GM12874 (cell line): Measurements from ENCODE around the gene ADISSP.

Experiments used
- TF ChIP-seq, protein P1 (sequence below): IDR thresholded peaks from 2 replicates; pipeline ENCODE4 v1.5.1; 2011; ENCODE audit warnings: low read depth, mild to moderate bottlenecking, control low read depth, low read length, moderate library complexity; ENCODE audit not compliant: insufficient read depth

The ADISSP gene

DNA sequence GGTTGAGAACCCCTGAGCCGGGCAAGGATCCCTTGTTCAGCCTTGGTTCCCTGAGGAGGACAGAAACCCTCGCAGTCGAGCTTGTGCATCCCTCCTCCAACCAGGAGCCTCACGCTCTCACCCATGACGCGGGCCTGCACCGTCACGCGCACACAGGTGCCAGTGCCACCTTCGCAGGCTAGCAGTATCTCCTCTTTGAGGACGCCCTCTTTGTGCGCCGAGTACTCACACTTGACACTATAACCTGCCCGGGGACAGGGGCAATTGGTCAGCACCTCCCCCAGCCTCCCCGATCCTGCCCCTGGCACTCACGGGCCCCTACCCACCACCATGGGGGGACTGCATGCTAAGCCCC lies 13.3 kb downstream of the ADISSP start:
- TF ChIP-seq, protein P1, sequence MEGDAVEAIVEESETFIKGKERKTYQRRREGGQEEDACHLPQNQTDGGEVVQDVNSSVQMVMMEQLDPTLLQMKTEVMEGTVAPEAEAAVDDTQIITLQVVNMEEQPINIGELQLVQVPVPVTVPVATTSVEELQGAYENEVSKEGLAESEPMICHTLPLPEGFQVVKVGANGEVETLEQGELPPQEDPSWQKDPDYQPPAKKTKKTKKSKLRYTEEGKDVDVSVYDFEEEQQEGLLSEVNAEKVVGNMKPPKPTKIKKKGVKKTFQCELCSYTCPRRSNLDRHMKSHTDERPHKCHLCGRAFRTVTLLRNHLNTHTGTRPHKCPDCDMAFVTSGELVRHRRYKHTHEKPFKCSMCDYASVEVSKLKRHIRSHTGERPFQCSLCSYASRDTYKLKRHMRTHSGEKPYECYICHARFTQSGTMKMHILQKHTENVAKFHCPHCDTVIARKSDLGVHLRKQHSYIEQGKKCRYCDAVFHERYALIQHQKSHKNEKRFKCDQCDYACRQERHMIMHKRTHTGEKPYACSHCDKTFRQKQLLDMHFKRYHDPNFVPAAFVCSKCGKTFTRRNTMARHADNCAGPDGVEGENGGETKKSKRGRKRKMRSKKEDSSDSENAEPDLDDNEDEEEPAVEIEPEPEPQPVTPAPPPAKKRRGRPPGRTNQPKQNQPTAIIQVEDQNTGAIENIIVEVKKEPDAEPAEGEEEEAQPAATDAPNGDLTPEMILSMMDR: no peak

DNA sequence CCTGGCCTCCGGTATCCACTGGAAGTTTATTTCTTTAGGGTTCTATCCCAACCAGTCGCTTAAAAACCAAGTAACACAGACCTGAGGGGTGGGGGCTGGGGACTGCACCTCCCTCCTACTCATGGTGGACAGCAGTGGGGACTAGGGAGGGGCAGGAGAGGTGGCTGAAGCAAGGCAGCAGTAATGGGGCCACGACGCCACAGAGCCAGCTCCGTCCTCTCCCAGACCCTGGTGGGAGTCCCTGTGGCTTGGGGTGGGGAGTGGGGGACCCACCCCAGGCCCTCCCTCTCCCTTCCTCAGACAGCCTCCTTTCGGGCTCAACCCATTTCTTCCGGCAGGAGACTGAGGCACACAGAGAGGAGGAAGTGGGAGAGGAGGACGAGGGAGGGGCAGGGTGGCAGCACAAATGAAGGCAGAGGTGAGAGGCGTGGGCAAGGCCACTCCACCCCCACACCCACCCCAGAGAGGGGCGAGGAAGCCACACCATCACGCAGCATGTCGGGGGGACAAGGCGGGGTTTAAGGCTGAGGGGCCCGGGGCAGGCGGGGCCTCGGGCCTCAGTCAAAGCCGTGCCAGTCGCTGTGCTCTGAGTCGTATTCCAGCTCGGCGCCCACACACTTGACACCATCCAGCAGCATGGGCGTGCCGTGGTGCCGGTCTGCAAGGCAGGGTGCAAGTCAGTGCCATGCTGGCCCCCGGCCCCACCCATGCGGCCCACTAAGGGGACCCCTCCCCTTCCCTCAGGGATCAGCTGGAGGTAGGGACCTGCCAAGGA lies 13.9 kb downstream of the ADISSP start:
- TF ChIP-seq, protein P1: no peak

DNA sequence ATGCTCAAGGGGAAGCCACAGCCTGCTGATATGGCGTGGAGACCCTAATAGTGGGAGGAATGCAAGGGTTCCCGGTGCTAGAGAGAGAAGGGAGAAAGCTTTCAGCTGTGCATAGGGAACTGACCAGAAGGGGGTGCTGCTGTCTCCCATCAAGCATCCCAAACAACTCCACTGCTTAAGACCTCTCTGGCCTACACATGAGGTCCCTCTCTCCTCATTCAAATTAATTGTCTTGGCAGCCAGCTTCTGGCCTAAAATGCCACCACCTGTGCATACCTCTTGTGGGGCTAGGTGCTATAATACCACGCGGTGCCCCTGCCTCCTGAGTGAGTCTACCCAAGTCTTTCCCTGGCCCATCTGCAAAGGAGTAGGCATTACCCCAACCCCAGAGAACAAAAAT lies 14.5 kb downstream of the ADISSP start:
- TF ChIP-seq, protein P1: peak; percentile 90

DNA sequence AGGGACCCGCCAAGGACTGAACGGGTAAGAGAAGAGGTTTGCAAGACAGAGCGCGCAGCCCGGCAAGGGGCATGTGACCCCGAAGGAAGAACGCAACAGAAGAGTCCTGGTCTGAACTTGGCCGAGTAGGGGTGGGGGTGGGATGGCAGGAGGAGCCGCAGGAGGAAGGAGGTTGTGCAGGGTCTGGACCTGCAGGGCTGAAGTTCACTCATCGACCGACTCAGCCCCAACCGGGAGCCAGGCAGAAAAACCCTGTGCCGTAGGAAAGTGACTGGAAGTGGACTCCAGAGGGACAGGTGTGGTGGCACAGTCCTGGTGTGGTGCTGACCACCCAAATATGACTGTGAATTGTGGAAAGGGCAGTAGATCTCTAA lies 15.2 kb downstream of the ADISSP start:
- TF ChIP-seq, protein P1: no peak

DNA sequence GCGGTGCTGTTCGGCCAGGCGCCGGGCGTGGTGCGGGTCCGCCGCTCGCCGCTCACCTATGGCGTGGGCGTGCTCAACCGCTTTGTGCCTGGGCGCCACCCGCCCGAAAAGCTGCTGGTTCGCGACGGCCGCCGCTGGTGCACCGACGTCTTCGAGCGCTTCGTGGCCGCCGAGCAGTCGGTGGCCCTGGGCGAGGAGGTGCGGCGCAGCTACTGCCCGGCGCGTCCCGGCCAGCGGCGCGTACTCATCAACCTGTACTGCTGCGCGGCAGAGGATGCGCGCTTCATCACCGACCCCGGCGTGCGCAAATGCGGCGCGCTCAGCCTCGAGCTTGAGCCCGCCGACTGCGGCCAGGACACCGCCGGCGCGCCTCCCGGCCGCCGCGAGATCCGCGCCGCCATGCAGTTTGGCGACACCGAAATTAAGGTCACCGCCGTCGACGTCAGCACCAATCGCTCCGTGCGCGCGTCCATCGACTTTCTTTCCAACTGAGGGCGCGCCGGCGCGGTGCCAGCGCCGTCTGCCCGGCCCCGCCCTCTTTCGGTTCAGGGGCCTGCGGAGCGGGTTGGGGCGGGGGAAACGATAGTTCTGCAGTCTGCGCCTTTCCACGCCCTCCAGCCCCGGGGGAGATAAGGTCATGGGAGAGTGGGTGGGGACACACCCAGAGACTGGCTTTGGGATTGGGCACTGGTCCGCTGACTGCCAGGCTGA lies 15.7 kb downstream of the ADISSP start:
- TF ChIP-seq, protein P1: no peak

DNA sequence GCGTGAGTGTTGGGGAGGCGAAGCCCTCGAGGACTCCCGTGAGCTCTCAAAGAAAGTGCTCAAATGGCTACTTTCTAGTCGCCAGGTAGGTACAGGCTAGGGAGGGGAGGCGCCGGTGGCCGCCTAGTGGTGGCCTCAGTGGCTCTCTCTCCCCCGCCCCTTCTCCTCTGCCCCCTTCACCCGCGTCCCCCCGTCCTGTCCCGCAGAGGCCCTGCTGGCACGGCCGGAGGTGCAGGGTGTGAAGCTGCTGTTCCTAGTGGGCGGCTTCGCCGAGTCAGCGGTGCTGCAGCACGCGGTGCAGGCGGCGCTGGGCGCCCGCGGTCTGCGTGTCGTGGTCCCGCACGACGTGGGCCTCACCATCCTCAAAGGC lies 16.3 kb downstream of the ADISSP start:
- TF ChIP-seq, protein P1: peak; percentile 8; the same call in 1 of the 2 replicates

DNA sequence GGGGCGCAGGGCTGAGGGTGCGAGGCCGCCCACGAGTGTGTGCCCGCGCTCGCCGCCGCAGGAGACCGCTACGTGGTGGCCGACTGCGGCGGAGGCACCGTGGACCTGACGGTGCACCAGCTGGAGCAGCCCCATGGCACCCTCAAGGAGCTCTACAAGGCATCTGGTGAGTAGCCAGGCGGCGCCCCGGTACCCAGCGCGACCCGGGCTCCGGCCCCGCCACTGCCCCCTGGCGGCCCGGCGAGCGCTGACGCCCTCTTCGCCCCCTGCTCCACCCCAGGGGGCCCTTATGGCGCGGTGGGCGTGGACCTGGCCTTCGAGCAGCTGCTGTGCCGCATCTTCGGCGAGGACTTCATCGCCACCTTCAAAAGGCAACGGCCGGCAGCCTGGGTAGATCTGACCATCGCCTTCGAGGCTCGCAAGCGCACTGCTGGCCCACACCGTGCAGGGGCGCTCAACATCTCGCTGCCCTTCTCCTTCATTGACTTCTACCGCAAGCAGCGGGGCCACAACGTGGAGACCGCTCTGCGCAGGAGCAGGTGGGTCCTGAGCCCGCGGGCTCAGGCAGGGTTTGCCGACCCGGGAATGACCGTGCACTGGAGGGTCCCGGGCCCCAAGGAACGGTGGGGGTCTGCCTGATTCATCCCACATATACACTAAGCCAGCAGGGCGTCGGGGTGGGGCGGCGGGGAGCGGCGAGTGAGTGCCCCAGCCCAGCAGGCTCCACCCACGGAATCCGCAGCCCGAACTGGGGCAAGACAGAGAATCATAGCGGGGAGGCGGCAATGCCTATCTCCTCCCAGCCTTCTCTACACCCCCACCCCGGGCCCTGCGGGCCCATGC lies 17.6 kb downstream of the ADISSP start:
- TF ChIP-seq, protein P1: peak; percentile 85
